Astrocyte (in vitro differentiated cells and primary cell): ENCODE results near the gene WDR75. TPM values are rescaled to one million over a fixed set of nuclear protein-coding genes. Genes with fewer than 3 reads are reported as not detected.
A peak's percentile ranks its signal among the peaks of the same experiment; 100 is the strongest.
"Not testable (repeated sequence)": the region's sequence is repeated elsewhere in the genome, so short reads cannot be mapped to it uniquely, and the experiment has no call there.

ENCODE experiments used
- DNase-seq: peaks from one replicate; pipeline ENCODE4 v3.0.0-alpha.2; 2010; ENCODE audit warnings: low read depth
- FAIRE-seq: peaks from 2 replicates; lab custom pipeline; 2011; peaks lifted over from hg19 to GRCh38; lab: Jason Lieb, UNC
- H2AFZ ChIP-seq: 2 replicates; pipeline ENCODE4 v1.6.0; 2012; ENCODE audit warnings: low read depth, low read length, inconsistent platforms
- H3K27ac ChIP-seq: 2 replicates; pipeline ENCODE4 v1.5.1; 2011; ENCODE audit warnings: low read depth, low read length, inconsistent platforms
- H3K27me3 ChIP-seq: 2 replicates; pipeline ENCODE4 v1.6.0; 2011; ENCODE audit warnings: low read length, inconsistent platforms; ENCODE audit not compliant: insufficient read depth
- H3K36me3 ChIP-seq: 2 replicates; pipeline ENCODE4 v1.5.1; 2011; ENCODE audit warnings: low read length, inconsistent platforms; ENCODE audit not compliant: insufficient read depth
- H3K4me1 ChIP-seq: 2 replicates; pipeline ENCODE4 v1.5.1; 2011; ENCODE audit warnings: low read length, inconsistent platforms; ENCODE audit not compliant: insufficient read depth
- H3K4me2 ChIP-seq: 2 replicates; pipeline ENCODE4 v1.6.0; 2012; ENCODE audit warnings: low read length, inconsistent platforms
- H3K4me3 ChIP-seq: 2 replicates; pipeline ENCODE4 v1.5.1; 2011; ENCODE audit warnings: low read depth, mild to moderate bottlenecking, low read length, inconsistent platforms; ENCODE audit not compliant: insufficient read depth
- H3K79me2 ChIP-seq: 2 replicates; pipeline ENCODE4 v1.6.0; 2012; ENCODE audit warnings: mild to moderate bottlenecking, low read length, inconsistent platforms; ENCODE audit not compliant: insufficient read depth
- H3K9ac ChIP-seq: 2 replicates; pipeline ENCODE4 v1.6.0; 2012; ENCODE audit warnings: mild to moderate bottlenecking, low read length, inconsistent platforms
- H3K9me3 ChIP-seq: 2 replicates; pipeline ENCODE4 v1.5.1; 2012; ENCODE audit warnings: low read depth, mild to moderate bottlenecking, low read length, inconsistent platforms; ENCODE audit not compliant: insufficient read depth
- H4K20me1 ChIP-seq: 2 replicates; pipeline ENCODE4 v1.6.0; 2012; ENCODE audit warnings: low read length, inconsistent platforms; ENCODE audit not compliant: insufficient read depth
- H3K27ac Mint-ChIP-seq: one replicate; pipeline ENCODE4 v1.8.0; 2021; ENCODE audit warnings: mild to moderate bottlenecking, mixed read lengths; ENCODE audit not compliant: unreplicated experiment
- H3K27me3 Mint-ChIP-seq: one replicate; pipeline ENCODE4 v1.8.0; 2021; ENCODE audit warnings: low read depth, mixed read lengths; ENCODE audit not compliant: unreplicated experiment
- H3K36me3 Mint-ChIP-seq: one replicate; pipeline ENCODE4 v1.8.0; 2021; ENCODE audit warnings: low read depth, mixed read lengths; ENCODE audit not compliant: unreplicated experiment
- H3K4me1 Mint-ChIP-seq: one replicate; pipeline ENCODE4 v1.8.0; 2021; ENCODE audit warnings: low read depth, mixed read lengths; ENCODE audit not compliant: unreplicated experiment
- H3K4me3 Mint-ChIP-seq: one replicate; pipeline ENCODE4 v1.8.0; 2021; ENCODE audit warnings: mild to moderate bottlenecking, moderate library complexity, mixed read lengths; ENCODE audit not compliant: unreplicated experiment
- H3K9me3 Mint-ChIP-seq: one replicate; pipeline ENCODE4 v1.8.0; 2021; ENCODE audit warnings: mild to moderate bottlenecking, mixed read lengths; ENCODE audit not compliant: unreplicated experiment
- EZH2 ChIP-seq: IDR thresholded peaks from 2 replicates; pipeline ENCODE4 v1.6.1; 2012; ENCODE audit warnings: mild to moderate bottlenecking, low read length, inconsistent platforms; ENCODE audit not compliant: insufficient read depth
- total RNA-seq: library from RNA; stranded (reverse); gene quantifications from 2 replicates; pipeline ENCODE4 v1.2.1, GENCODE V29; 2021
- TF ChIP-seq, protein P1 (sequence below): IDR thresholded peaks from 2 replicates; pipeline ENCODE4 v1.5.1; 2011; ENCODE audit warnings: low read depth, mild to moderate bottlenecking, inconsistent platforms, low read length, moderate library complexity; ENCODE audit not compliant: insufficient read depth

Gene WDR75
- total RNA-seq, 1 donor from 2014 or later, result 38.9 TPM

DNA sequence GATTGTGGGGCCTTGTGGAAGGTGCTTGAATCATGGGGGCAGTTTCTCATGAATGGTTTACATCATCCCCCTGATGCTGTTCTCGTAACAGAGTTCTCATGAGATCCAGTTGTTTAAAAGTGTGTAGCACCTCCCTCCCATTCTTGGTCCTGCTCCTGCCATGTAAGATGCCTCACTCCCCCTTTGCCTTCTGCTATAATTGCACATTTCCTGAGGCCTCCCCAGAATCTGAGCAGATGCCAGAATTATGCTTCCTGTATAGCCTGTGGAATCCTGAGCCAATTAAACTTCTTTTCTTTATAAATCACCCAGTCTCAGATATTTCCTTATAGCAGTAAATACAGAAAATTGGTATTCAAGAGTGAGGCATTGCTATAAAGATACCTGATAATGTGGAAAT is 15.6 kb upstream of the WDR75 start:
- no peaks in the 10 kb centered on the region for H3K27me3 Mint-ChIP-seq
- Histone ChIP-seq H3K79me2 (no peaks in the 10 kb centered on the region), H3K27ac (no peak overlapping the region), H3K9me3 (no peaks in the 10 kb centered on the region), H3K4me2 (no peak overlapping the region), H3K27me3 (no peaks in the 10 kb centered on the region), H4K20me1 (no peaks in the 10 kb centered on the region), H3K4me1 (peaks cover 3% of the 10 kb centered on the region), H3K9ac (no peak overlapping the region), H2AFZ (no peak overlapping the region), H3K4me3 (no peak overlapping the region), H3K36me3 (no peaks in the 10 kb centered on the region)
- no peak for FAIRE-seq
- peaks cover 9% of the 10 kb centered on the region for H3K4me1 Mint-ChIP-seq
- H3K36me3 Mint-ChIP-seq, result no peaks in the 10 kb centered on the region
- H3K9me3 Mint-ChIP-seq, result no peaks in the 10 kb centered on the region
- H3K4me3 Mint-ChIP-seq, result no peak overlapping the region
- H3K27ac Mint-ChIP-seq, result no peak overlapping the region
- no peak for DNase-seq
- TF ChIP-seq, protein P1, sequence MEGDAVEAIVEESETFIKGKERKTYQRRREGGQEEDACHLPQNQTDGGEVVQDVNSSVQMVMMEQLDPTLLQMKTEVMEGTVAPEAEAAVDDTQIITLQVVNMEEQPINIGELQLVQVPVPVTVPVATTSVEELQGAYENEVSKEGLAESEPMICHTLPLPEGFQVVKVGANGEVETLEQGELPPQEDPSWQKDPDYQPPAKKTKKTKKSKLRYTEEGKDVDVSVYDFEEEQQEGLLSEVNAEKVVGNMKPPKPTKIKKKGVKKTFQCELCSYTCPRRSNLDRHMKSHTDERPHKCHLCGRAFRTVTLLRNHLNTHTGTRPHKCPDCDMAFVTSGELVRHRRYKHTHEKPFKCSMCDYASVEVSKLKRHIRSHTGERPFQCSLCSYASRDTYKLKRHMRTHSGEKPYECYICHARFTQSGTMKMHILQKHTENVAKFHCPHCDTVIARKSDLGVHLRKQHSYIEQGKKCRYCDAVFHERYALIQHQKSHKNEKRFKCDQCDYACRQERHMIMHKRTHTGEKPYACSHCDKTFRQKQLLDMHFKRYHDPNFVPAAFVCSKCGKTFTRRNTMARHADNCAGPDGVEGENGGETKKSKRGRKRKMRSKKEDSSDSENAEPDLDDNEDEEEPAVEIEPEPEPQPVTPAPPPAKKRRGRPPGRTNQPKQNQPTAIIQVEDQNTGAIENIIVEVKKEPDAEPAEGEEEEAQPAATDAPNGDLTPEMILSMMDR, result no peak
- no peak for TF ChIP-seq EZH2

DNA sequence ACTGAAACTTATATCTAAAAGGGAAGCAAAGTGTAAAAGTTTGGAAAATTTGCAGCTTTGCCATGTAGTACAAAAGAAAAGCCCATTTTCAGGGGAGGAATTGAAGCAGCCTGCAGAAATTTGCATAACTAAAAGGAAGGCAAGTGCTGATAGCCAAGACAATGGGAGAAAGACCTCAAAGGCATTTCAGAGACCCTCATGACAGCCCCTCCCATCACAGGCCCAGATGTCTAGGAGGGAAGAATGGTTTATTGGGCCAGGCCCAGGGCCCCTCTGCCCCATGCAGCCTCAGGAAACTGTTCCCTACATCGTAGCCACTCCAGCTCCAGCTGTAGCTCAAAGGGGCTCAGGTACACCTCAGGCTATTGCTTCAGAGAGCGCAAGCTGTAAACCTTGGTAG is 14.4 kb upstream of the WDR75 start:
- no peak overlapping the region for H3K4me2 ChIP-seq
- no peak for FAIRE-seq
- no peaks in the 10 kb centered on the region for H3K9me3 ChIP-seq
- H3K79me2 ChIP-seq, result no peaks in the 10 kb centered on the region
- H3K27ac Mint-ChIP-seq, result no peak overlapping the region
- no peaks in the 10 kb centered on the region for H3K27me3 Mint-ChIP-seq
- no peak overlapping the region for H3K4me3 ChIP-seq
- H3K4me3 Mint-ChIP-seq, result no peak overlapping the region
- H3K36me3 Mint-ChIP-seq, result peaks cover 2% of the 10 kb centered on the region
- TF ChIP-seq, protein P1, result no peak
- no peak for TF ChIP-seq EZH2
- H4K20me1 ChIP-seq, result no peaks in the 10 kb centered on the region
- no peak for DNase-seq
- H3K36me3 ChIP-seq, result no peaks in the 10 kb centered on the region
- peaks cover 4% of the 10 kb centered on the region for H3K9me3 Mint-ChIP-seq
- H2AFZ ChIP-seq, result no peak overlapping the region
- H3K27ac ChIP-seq, result no peak overlapping the region
- H3K4me1 ChIP-seq, result no peaks in the 10 kb centered on the region
- H3K27me3 ChIP-seq, result no peaks in the 10 kb centered on the region
- H3K9ac ChIP-seq, result no peak overlapping the region
- peaks cover 8% of the 10 kb centered on the region for H3K4me1 Mint-ChIP-seq

DNA sequence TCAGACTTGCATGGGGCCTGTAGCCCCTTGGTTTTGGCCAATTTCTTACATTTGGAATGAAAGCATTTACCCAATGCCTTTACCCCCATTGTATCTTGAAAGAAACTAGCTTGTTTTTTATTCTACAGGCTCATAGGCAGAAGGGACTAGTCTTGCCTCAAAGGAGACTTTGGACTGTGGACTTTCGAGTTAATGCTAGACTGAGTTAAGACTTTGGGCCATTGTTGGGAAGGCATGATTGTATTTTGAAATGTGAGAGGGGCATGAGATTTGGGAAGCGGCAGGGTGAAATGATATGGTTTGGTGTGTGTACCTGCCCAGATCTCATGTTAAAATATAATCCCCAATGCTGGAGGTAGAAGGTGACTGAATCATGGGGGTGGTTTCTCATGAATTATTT is 13.4 kb upstream of the WDR75 start:
- no peaks in the 10 kb centered on the region for H3K79me2 ChIP-seq
- H2AFZ ChIP-seq, result no peak overlapping the region
- no peaks in the 10 kb centered on the region for H3K9me3 ChIP-seq
- no peaks in the 10 kb centered on the region for H3K36me3 ChIP-seq
- no peaks in the 10 kb centered on the region for H3K27me3 ChIP-seq
- Mint-ChIP-seq H3K27ac (no peak overlapping the region), H3K9me3 (peaks cover 5% of the 10 kb centered on the region), H3K4me1 (peaks cover 6% of the 10 kb centered on the region), H3K4me3 (peak overlapping the region; percentile 24), H3K36me3 (peaks cover 6% of the 10 kb centered on the region), H3K27me3 (peaks cover 2% of the 10 kb centered on the region)
- TF ChIP-seq, protein P1, result no peak
- TF ChIP-seq EZH2, result no peak
- H4K20me1 ChIP-seq, result no peaks in the 10 kb centered on the region
- H3K4me1 ChIP-seq, result no peaks in the 10 kb centered on the region
- no peak for FAIRE-seq
- H3K27ac ChIP-seq, result no peak overlapping the region
- no peak overlapping the region for H3K9ac ChIP-seq
- no peak overlapping the region for H3K4me3 ChIP-seq
- no peak overlapping the region for H3K4me2 ChIP-seq
- DNase-seq, result no peak

DNA sequence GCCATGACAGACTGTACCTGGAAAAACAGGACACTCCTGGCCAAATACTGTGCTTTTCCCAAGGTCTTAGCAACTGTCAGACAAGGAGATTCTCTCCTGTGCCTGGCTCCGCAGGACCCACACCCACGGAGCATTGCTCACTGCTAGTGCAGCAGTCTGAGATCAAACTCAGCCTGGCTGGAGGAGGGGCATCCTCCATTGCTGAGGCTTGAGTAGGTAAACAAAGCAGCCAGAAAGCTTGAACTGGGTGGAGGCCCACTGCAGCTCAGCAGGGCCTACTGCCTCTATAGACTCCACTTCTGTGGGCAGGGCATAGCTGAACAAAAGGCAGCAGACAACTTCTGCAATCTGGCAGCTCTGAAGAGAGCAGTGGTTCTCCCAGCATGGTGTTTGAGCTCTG is 10.8 kb upstream of the WDR75 start:
- H3K4me1 ChIP-seq, H3K36me3 Mint-ChIP-seq, H3K27me3 Mint-ChIP-seq, DNase-seq, H3K4me3 ChIP-seq, H3K9me3 ChIP-seq, H3K9me3 Mint-ChIP-seq, H3K4me1 Mint-ChIP-seq, H3K79me2 ChIP-seq, H3K9ac ChIP-seq, FAIRE-seq, H3K36me3 ChIP-seq, H3K4me3 Mint-ChIP-seq, H4K20me1 ChIP-seq, H3K27ac ChIP-seq, H3K27me3 ChIP-seq: not testable (repeated sequence)
- Histone ChIP-seq H2AFZ (peak overlapping the region; percentile 32), H3K4me2 (peak overlapping the region; percentile 25)
- H3K27ac Mint-ChIP-seq, result peak overlapping the region; percentile 9
